Endodermal cell (in vitro differentiated cells): ENCODE measurements around the gene BCOR. TPM values are rescaled to one million over a fixed set of nuclear protein-coding genes. Genes with fewer than 3 reads are reported as not detected.

ENCODE experiments used
- DNase-seq: peaks from one replicate; pipeline ENCODE4 v3.0.0-alpha.2; 2017
- H3K27ac ChIP-seq: 2 replicates; pipeline ENCODE4 v1.5.1; 2013; ENCODE audit warnings: mild to moderate bottlenecking, low read depth, low read length, moderate library complexity
- H3K27me3 ChIP-seq: 2 replicates; pipeline ENCODE4 v1.6.1; 2013; ENCODE audit warnings: mild to moderate bottlenecking, low read length, moderate library complexity; ENCODE audit not compliant: insufficient read depth, control insufficient read depth, poor library complexity, severe bottlenecking
- H3K36me3 ChIP-seq: 2 replicates; pipeline ENCODE4 v1.7.0; 2013; ENCODE audit warnings: mild to moderate bottlenecking, low read length, moderate library complexity; ENCODE audit not compliant: control insufficient read depth, insufficient read depth
- H3K4me1 ChIP-seq: one replicate; pipeline ENCODE4 v1.7.0; 2013; ENCODE audit warnings: low read length; ENCODE audit not compliant: control insufficient read depth, insufficient read depth
- H3K4me3 ChIP-seq: 2 replicates; pipeline ENCODE4 v1.5.1; 2013; ENCODE audit warnings: mild to moderate bottlenecking, low read length, moderate library complexity
- H3K9ac ChIP-seq: 2 replicates; pipeline ENCODE4 v1.6.1; 2013; ENCODE audit warnings: mild to moderate bottlenecking, low read length, moderate library complexity; ENCODE audit not compliant: poor library complexity, severe bottlenecking; ENCODE audit errors: extremely low read depth
- H3K9me3 ChIP-seq: 2 replicates; pipeline ENCODE4 v1.6.1; 2013; ENCODE audit warnings: mild to moderate bottlenecking, low read length, moderate library complexity; ENCODE audit not compliant: control insufficient read depth
- H3K27ac Mint-ChIP-seq: 2 replicates; pipeline ENCODE4 v1.8.0; 2020; ENCODE audit warnings: mixed read lengths
- H3K27me3 Mint-ChIP-seq: 2 replicates; pipeline ENCODE4 v1.8.0; 2021; ENCODE audit warnings: mild to moderate bottlenecking, mixed read lengths; ENCODE audit not compliant: insufficient read depth
- H3K36me3 Mint-ChIP-seq: 2 replicates; pipeline ENCODE4 v1.8.0; 2020; ENCODE audit warnings: low read depth, mixed read lengths
- H3K4me1 Mint-ChIP-seq: 2 replicates; pipeline ENCODE4 v1.8.0; 2020; ENCODE audit warnings: mixed read lengths
- H3K4me3 Mint-ChIP-seq: 2 replicates; pipeline ENCODE4 v1.8.0; 2020; ENCODE audit warnings: mild to moderate bottlenecking, moderate library complexity, mixed read lengths
- H3K9me3 Mint-ChIP-seq: 2 replicates; pipeline ENCODE4 v1.8.0; 2020; ENCODE audit warnings: mild to moderate bottlenecking, mixed read lengths
- CTCF ChIP-seq: fragments of 200-600 bp; sonication (generic); conservative IDR thresholded peaks from 2 replicates; pipeline ENCODE4 v1.5.0; 2021; ENCODE audit warnings: antibody characterized with exemption, mild to moderate bottlenecking
- WGBS, 2 experiments: methylation state at CpG; one replicate each; pipeline versions ENCODE4 v1.1.5 to v1.1.7; 2013; ENCODE audit warnings: missing lambda C conversion rate in 2 of 2, mixed read lengths in 1 of 2; ENCODE audit not compliant: insufficient coverage in 1 of 2, insufficient read length in 1 of 2; 5-methylcytosine and 5-hydroxymethylcytosine counted together
- total RNA-seq, 2 donors: library from RNA; stranded (reverse); fragmentation: NEBNext Ultra II Directional in 1 of 2; extraction: Animal tissue kit (Norgen Biotek cat#: 25700) in 1 of 2; gene quantifications; 2 replicates in 1 of 2; 3 replicates in 1 of 2; pipeline ENCODE4 v1.2.1, GENCODE V29; 2021

Gene BCOR
- total RNA-seq, 2 donors from 2014 or later = 31.3 to 37.9 TPM

DNA sequence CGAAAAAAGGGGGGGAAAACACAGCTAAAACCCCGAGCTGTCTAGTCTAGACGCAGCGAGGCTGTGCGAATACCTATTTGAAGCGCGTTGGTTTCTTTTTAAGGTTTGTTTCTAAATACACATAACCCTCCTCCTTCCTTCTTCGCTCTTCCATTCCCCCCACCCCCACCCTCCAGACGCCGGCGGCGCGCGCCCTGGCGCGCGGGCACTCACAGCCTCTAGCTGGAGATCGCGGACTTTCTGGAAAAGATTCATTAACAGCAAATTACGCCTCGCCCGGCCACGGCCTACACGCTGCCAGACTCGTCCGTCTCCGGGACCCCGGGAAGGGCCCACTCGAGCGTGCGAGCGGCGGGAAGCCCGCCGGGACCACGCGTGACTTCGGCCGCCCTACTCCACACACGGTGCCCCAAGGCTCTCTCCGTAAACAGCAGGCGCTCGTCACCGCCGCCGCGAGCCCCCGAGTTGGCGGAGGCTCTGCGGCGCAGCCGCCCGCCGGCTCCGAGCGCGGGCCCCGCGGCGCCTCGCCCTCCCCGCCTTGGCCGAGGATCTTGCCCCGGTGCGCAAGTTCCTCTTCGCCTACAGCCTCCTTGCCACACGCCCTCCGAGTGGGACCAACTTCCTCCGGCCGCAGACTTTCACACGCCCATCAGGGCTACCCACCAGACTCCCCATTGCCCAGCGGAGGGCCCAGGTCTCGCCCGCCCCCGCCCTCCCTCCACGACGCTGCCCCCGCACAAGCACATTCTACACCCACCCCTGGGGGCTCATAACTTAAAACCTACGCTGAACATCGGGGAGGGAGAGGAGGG is 2.0 kb downstream of the BCOR start:
- Histone ChIP-seq H3K4me3 (peak overlapping the region; percentile 87), H3K9ac (peak overlapping the region; percentile 38), H3K27me3 (no peaks in the 10 kb centered on the region), H3K27ac (no peak overlapping the region), H3K9me3 (no peaks in the 10 kb centered on the region), H3K4me1 (no peaks in the 10 kb centered on the region), H3K36me3 (no peaks in the 10 kb centered on the region)
- H3K9me3 Mint-ChIP-seq = peaks cover 11% of the 10 kb centered on the region
- no peaks in the 10 kb centered on the region for H3K36me3 Mint-ChIP-seq
- peaks cover 39% of the 10 kb centered on the region for H3K4me1 Mint-ChIP-seq
- peak; percentile 71 for DNase-seq
- peaks cover 68% of the 10 kb centered on the region for H3K27me3 Mint-ChIP-seq
- no peak for TF ChIP-seq CTCF
- H3K4me3 Mint-ChIP-seq = peak overlapping the region; percentile 74
- H3K27ac Mint-ChIP-seq = no peak overlapping the region
- 0% methylated on average over 67 of the region's 80 CpGs; no CpG with 5 or more reads in 1 of the 2 experiments for WGBS, 2 experiments

- Mint-ChIP-seq H3K9me3 (peaks cover 13% of the 10 kb centered on the region), H3K4me3 (peak overlapping the region; percentile 74), H3K4me1 (peaks cover 39% of the 10 kb centered on the region), H3K36me3 (no peaks in the 10 kb centered on the region), H3K27ac (no peak overlapping the region), H3K27me3 (peaks cover 63% of the 10 kb centered on the region)
- H3K9me3 ChIP-seq = no peaks in the 10 kb centered on the region
- no peaks in the 10 kb centered on the region for H3K4me1 ChIP-seq
- no peak overlapping the region for H3K27ac ChIP-seq
- peak overlapping the region; percentile 38 for H3K9ac ChIP-seq
- no peaks in the 10 kb centered on the region for H3K27me3 ChIP-seq
- DNase-seq = peak; percentile 67
- WGBS, 2 experiments = 0 to 1% methylated on average over 4 to 33 of the region's 33 CpGs
- H3K36me3 ChIP-seq = no peaks in the 10 kb centered on the region
- no peak for TF ChIP-seq CTCF
- peak overlapping the region; percentile 87 for H3K4me3 ChIP-seq
Observed at GRCh38 chrX:40094900-40095582, 2.7 kb downstream of the BCOR start.

GRCh38 chrX:40094041-40094899 is 3.5 kb downstream of the BCOR start:
- H3K27ac ChIP-seq = peak overlapping the region; percentile 63
- H3K4me1 Mint-ChIP-seq = peaks cover 36% of the 10 kb centered on the region
- H3K36me3 ChIP-seq = no peaks in the 10 kb centered on the region
- no peaks in the 10 kb centered on the region for H3K9me3 ChIP-seq
- H3K4me3 Mint-ChIP-seq = peak overlapping the region; percentile 74
- no peak for TF ChIP-seq CTCF
- H3K4me1 ChIP-seq = no peaks in the 10 kb centered on the region
- H3K27me3 ChIP-seq = no peaks in the 10 kb centered on the region
- peak overlapping the region; percentile 87 for H3K4me3 ChIP-seq
- peak; percentile 90 for DNase-seq
- H3K27me3 Mint-ChIP-seq = peaks cover 60% of the 10 kb centered on the region
- H3K36me3 Mint-ChIP-seq = no peaks in the 10 kb centered on the region
- H3K9me3 Mint-ChIP-seq = peaks cover 11% of the 10 kb centered on the region
- no peak overlapping the region for H3K27ac Mint-ChIP-seq
- 0% methylated on average over 5 to 72 of the region's 76 CpGs for WGBS, 2 experiments
- peak overlapping the region; percentile 20 for H3K9ac ChIP-seq
